IPS-20b (cell line): ENCODE results near the gene AKT2.
"Not testable (repeated sequence)": the region's sequence is repeated elsewhere in the genome, so short reads cannot be mapped to it uniquely, and the experiment has no call there.

Source experiments
- H3K27ac ChIP-seq: one replicate; pipeline ENCODE4 v1.5.1; 2013; ENCODE audit warnings: low read length
- H3K27me3 ChIP-seq: 2 replicates; pipeline ENCODE4 v1.6.1; 2013; ENCODE audit warnings: mild to moderate bottlenecking, low read length, inconsistent platforms; ENCODE audit not compliant: insufficient read depth
- H3K36me3 ChIP-seq: 2 replicates; pipeline ENCODE4 v1.6.1; 2013; ENCODE audit warnings: low read depth, mild to moderate bottlenecking, inconsistent platforms, low read length, moderate library complexity; ENCODE audit not compliant: insufficient read depth
- H3K4me1 ChIP-seq: 2 replicates; pipeline ENCODE4 v1.6.1; 2013; ENCODE audit warnings: mild to moderate bottlenecking, control low read depth, inconsistent platforms, low read length, moderate library complexity; ENCODE audit not compliant: insufficient read depth
- H3K4me3 ChIP-seq: 2 replicates; pipeline ENCODE4 v1.5.1; 2013; ENCODE audit warnings: mild to moderate bottlenecking, low read length, inconsistent platforms
- H3K9ac ChIP-seq: 2 replicates; pipeline ENCODE4 v1.6.1; 2013; ENCODE audit warnings: low read depth, mild to moderate bottlenecking, inconsistent platforms, low read length, moderate library complexity
- H3K9me3 ChIP-seq: 2 replicates; pipeline ENCODE4 v1.6.1; 2013; ENCODE audit warnings: mild to moderate bottlenecking, low read depth, low read length, inconsistent platforms; ENCODE audit not compliant: insufficient read depth

The AKT2 gene

DNA sequence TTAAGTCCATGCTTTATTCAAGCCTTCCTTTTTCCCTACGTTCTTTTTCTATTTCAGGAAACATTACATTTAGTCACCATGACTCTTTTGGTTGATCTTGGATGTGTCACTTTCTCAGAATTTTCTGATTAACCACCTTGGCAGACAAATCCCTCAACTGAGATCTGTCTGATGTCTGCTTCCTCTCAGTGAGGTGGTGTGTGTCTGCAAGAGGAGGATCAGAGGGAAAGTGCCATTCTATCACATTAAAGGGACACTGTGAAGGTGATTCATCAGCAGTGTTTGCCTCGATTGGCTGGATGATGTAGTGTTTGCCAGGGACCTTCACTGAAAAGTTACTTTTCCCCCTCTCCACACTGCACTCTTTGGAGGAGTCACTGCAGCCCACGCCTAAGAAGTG is 55.7 kb downstream of the AKT2 start:
- no peaks in the 10 kb centered on the region for H3K9me3 ChIP-seq
- peaks cover 9% of the 10 kb centered on the region; the same call in 1 of the 2 replicates for H3K27me3 ChIP-seq
- no peak overlapping the region for H3K9ac ChIP-seq
- H3K4me3 ChIP-seq: no peak overlapping the region
- H3K4me1 ChIP-seq: peaks cover 10% of the 10 kb centered on the region
- no peaks in the 10 kb centered on the region for H3K36me3 ChIP-seq
- H3K27ac ChIP-seq: no peak overlapping the region

- Histone ChIP-seq H3K27ac (no peak overlapping the region), H3K4me1 (peaks cover 10% of the 10 kb centered on the region), H3K27me3 (peaks cover 9% of the 10 kb centered on the region; the same call in 1 of the 2 replicates), H3K9ac (no peak overlapping the region), H3K36me3 (no peaks in the 10 kb centered on the region), H3K4me3 (no peak overlapping the region), H3K9me3 (no peaks in the 10 kb centered on the region)
Observed at GRCh38 chr19:40228863-40229262, 56.3 kb downstream of the AKT2 start.

DNA sequence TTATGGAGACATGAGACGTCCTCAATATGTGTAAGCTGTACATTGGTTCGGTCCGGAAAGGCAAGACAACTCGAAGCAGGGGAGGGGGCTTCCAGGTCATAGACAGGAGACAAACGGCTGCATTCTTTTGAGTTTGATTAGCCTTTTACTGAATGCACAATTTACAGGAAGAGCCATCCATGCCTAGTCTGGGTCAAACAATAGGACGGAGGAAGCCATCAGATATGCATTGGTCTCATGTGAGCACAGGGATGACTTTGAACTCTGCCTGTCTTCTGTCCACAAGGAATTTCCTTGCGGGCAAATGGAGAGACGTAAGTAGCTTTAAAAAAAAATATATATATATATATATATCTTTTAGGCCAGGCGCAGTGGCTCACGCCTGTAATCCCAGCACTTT is 56.8 kb downstream of the AKT2 start:
- Histone ChIP-seq H3K36me3 (no peaks in the 10 kb centered on the region), H3K4me1 (peaks cover 10% of the 10 kb centered on the region), H3K4me3 (no peak overlapping the region), H3K9me3 (no peaks in the 10 kb centered on the region), H3K9ac (no peak overlapping the region), H3K27ac (no peak overlapping the region), H3K27me3 (peaks cover 9% of the 10 kb centered on the region)

GRCh38 chr19:40225440-40226305 is 59.5 kb downstream of the AKT2 start:
- Histone ChIP-seq H3K27ac (no peak overlapping the region), H3K9ac (no peak overlapping the region), H3K36me3 (no peaks in the 10 kb centered on the region), H3K9me3 (no peaks in the 10 kb centered on the region), H3K4me1 (no peaks in the 10 kb centered on the region), H3K4me3 (no peak overlapping the region), H3K27me3 (peaks cover 10% of the 10 kb centered on the region)

DNA sequence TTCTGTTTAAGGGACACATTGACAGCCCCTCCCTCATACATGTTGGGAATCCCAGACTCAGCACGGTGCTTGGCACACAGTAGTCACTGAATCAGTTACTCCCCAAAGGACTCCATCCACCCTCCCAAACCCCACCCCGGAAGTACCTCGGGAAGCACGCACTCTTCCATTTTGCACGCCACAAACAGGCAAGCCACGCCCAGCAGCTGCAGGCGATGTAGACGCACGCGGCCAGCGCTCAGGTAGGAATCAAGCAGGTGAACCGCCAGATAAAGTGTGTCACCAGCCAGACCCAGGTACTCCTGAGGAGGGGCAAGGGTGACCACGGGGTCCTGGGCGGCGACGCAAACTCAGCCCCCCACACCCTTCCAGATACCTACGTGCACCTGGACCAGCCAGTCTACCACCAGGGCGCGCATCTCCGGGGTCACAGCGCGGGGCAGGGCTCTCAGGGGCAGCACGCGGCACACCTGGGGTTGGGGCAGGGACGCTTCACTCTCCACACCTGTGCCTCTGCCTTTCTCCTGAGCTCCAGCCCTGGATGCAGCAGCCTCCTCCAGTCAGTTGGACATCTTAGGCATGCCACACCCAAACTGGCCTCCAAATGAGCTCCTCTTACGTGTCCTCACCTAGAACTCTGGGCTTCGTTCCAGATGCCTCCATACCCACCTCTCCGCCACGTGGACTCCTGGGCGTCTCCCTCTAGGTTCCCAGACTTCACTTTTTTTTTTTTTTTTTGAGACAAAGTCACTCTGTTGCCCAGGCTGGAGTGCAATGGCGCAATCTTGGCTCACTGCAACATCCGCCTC is 60.6 kb downstream of the AKT2 start:
- Histone ChIP-seq H3K9ac (no peak overlapping the region), H3K9me3 (no peaks in the 10 kb centered on the region), H3K4me1 (no peaks in the 10 kb centered on the region), H3K36me3 (no peaks in the 10 kb centered on the region), H3K4me3 (no peak overlapping the region), H3K27me3 (peaks cover 21% of the 10 kb centered on the region), H3K27ac (no peak overlapping the region)

DNA sequence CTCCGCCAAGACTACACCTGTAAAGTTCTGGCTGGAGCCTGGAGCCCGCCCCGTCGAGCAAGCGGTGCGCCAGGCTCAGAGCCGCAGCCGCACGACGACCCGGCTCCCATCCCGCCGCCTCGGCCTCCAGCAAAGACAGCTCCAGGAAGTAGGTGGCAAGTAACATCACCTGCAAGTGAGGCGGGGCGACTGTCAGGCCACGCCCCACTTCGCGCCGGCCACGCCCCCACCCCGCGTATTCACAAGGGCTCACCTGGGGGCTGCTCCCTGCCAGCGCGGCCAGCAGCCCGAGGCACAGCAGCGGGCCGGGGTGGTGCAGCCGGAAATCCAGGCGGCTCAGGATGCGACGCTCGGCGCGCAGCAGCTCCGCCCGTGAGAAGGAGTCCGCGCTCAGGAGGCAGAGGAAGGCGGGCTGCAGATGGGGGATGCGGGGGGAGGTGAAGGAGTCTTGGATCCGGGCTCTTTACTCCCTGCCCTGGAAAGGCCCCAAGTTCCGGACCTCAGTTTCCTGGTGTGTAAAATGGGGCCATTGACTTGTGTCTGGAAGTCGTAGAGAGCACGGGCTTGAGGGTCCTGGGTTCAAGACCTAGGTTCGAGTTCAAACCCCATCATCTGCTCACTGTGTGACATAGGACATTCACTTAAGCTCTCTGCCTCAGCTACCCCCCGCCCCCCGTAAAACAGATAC is 61.9 kb downstream of the AKT2 start:
- H3K4me3 ChIP-seq: no peak overlapping the region

GRCh38 chr19:40221858-40222619 is 63.1 kb downstream of the AKT2 start:
- H3K9ac ChIP-seq: no peak overlapping the region
- no peak overlapping the region for H3K27ac ChIP-seq
- peaks cover 39% of the 10 kb centered on the region for H3K27me3 ChIP-seq
- no peak overlapping the region for H3K4me3 ChIP-seq
- H3K4me1 ChIP-seq: no peaks in the 10 kb centered on the region
- H3K36me3 ChIP-seq: no peaks in the 10 kb centered on the region
- no peaks in the 10 kb centered on the region for H3K9me3 ChIP-seq

More for the DNA sequence above, 61.9 kb downstream of the AKT2 start:
- Histone ChIP-seq H3K27ac (no peak overlapping the region), H3K9ac (no peak overlapping the region), H3K27me3 (peaks cover 32% of the 10 kb centered on the region), H3K4me1 (no peaks in the 10 kb centered on the region), H3K36me3 (no peaks in the 10 kb centered on the region), H3K9me3 (no peaks in the 10 kb centered on the region)

- H3K4me3 ChIP-seq: no peak overlapping the region
- H3K27ac ChIP-seq: no peak overlapping the region
- no peak overlapping the region for H3K9ac ChIP-seq
- H3K9me3 ChIP-seq: no peaks in the 10 kb centered on the region
- peaks cover 49% of the 10 kb centered on the region for H3K27me3 ChIP-seq
- no peaks in the 10 kb centered on the region for H3K4me1 ChIP-seq
- no peaks in the 10 kb centered on the region for H3K36me3 ChIP-seq
Observed at GRCh38 chr19:40220674-40221073, 64.5 kb downstream of the AKT2 start.

GRCh38 chr19:40219721-40220276 is 65.3 kb downstream of the AKT2 start:
- no peak overlapping the region for H3K27ac ChIP-seq

DNA sequence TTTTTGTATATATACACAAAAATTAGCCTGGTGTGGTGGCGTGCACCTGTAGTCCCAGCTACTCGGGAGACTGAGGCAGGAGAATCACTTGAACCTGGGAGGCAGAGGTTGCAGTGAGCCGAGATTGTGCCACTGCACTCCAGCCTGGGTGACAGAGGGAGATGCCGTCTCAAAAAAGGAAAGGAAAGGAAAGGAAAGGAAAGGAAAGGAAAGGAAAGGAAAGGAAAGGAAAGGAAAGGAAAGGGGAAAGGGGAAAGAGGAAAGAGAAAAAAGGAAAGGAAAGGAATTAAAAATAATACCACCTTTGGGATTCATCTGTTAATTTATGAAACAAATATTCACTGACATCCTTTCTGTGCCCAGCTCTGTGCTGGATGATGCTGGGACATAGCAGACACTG is 66.1 kb downstream of the AKT2 start:
- H3K27ac ChIP-seq, H3K4me3 ChIP-seq, H3K36me3 ChIP-seq, H3K4me1 ChIP-seq, H3K9me3 ChIP-seq, H3K9ac ChIP-seq: not testable (repeated sequence)
- peaks cover 44% of the 10 kb centered on the region for H3K27me3 ChIP-seq

More at GRCh38 chr19:40219721-40220276, 65.3 kb downstream of the AKT2 start:
- H3K4me3 ChIP-seq: no peak overlapping the region
- H3K36me3 ChIP-seq: no peaks in the 10 kb centered on the region
- peaks cover 44% of the 10 kb centered on the region for H3K27me3 ChIP-seq
- no peaks in the 10 kb centered on the region for H3K4me1 ChIP-seq
- H3K9me3 ChIP-seq: no peaks in the 10 kb centered on the region
- no peak overlapping the region for H3K9ac ChIP-seq
